Activated T-helper 1 cell treated with Interleukin-2 at 50 U/mL for 16 hours (primary cell): Measurements from ENCODE around the gene DONSON.
A peak's percentile ranks its signal among the peaks of the same experiment; 100 is the strongest.

Source experiments
- DNase-seq: peaks from one replicate; pipeline ENCODE4 v3.0.0-alpha.2; 2020; ENCODE audit warnings: low read depth

DONSON gene

GRCh38 chr21:33541756-33542639 lies 46.5 kb downstream of the DONSON start, which contains the start of gene GART:
GART (minus strand) TSS chr21:33542117; CDS start chr21:33539315, 2,802 bp downstream.
- peak; percentile 74 for DNase-seq

- DNase-seq: no peak
These were observed 47.3 kb downstream of the DONSON start for GRCh38 chr21:33541105-33541711.

GRCh38 chr21:33540711-33541104 lies 47.8 kb downstream of the DONSON start:
- no peak for DNase-seq

- no peak for DNase-seq
These were observed 48.9 kb downstream of the DONSON start for GRCh38 chr21:33539616-33540015.

GRCh38 chr21:33537212-33537611 lies 51.3 kb downstream of the DONSON start:
- no peak for DNase-seq

GRCh38 chr21:33531007-33531406 lies 57.5 kb downstream of the DONSON start:
- DNase-seq: no peak
